CD14-positive monocyte (primary cell): ENCODE data around the gene PHF5A. TPM values are rescaled to one million over a fixed set of nuclear protein-coding genes. Genes with fewer than 3 reads are reported as not detected.
A peak's percentile ranks its signal among the peaks of the same experiment; 100 is the strongest.

Source experiments
- DNase-seq, 3 donors: peaks; one replicate each; pipeline ENCODE4 v3.0.0-alpha.2; 2011 to 2022
- H2AFZ ChIP-seq: 2 replicates; pipeline ENCODE4 v1.6.0; 2012; ENCODE audit warnings: mild to moderate bottlenecking, low read depth, low read length, inconsistent platforms; ENCODE audit not compliant: insufficient read depth, poor library complexity, severe bottlenecking
- H3K27ac ChIP-seq, 2 donors: 1 replicate in 1 of 2; 2 replicates in 1 of 2; pipeline ENCODE4 v1.5.1; 2012 to 2013; ENCODE audit warnings: low read length in 2 of 2, control low read depth in 1 of 2, inconsistent platforms in 1 of 2, low read depth in 1 of 2, mild to moderate bottlenecking in 1 of 2
- H3K27me3 ChIP-seq, 2 donors: one replicate each; pipeline versions ENCODE4 v1.6.0 to v1.6.1; 2011 to 2013; ENCODE audit warnings: low read length in 2 of 2; ENCODE audit not compliant: control insufficient read depth in 2 of 2, insufficient read depth in 2 of 2
- H3K36me3 ChIP-seq, 2 donors: replicated peaks in 1 of 2; 1 replicate in 1 of 2; 2 replicates in 1 of 2; pipeline versions ENCODE4 v1.5.1 to v1.6.1; 2012 to 2013; ENCODE audit warnings: low read length in 2 of 2, control low read depth in 1 of 2, inconsistent platforms in 1 of 2, mild to moderate bottlenecking in 1 of 2; ENCODE audit not compliant: insufficient read depth in 2 of 2, control insufficient read depth in 1 of 2
- H3K4me1 ChIP-seq, 2 donors: 1 replicate in 1 of 2; 2 replicates in 1 of 2; pipeline versions ENCODE4 v1.5.1 to v1.6.1; 2012 to 2013; ENCODE audit warnings: low read length in 2 of 2, control low read depth in 1 of 2, inconsistent platforms in 1 of 2, mild to moderate bottlenecking in 1 of 2, moderate library complexity in 1 of 2; ENCODE audit not compliant: insufficient read depth in 2 of 2, control insufficient read depth in 1 of 2
- H3K4me2 ChIP-seq: replicated peaks from 2 replicates; pipeline ENCODE3; 2012; ENCODE audit warnings: low read length, moderate library complexity, mild to moderate bottlenecking; ENCODE audit not compliant: poor library complexity, severe bottlenecking; ENCODE audit errors: extremely low read depth
- H3K4me3 ChIP-seq, 3 experiments: fragments of 200-600 bp in 1 of 3; sonication (generic) in 1 of 3; replicated peaks in 1 of 3; 1 replicate in 2 of 3; 2 replicates in 1 of 3; pipeline ENCODE4 v1.5.1; 2011 to 2013; ENCODE audit warnings: low read length in 3 of 3, mild to moderate bottlenecking in 3 of 3, control low read depth in 2 of 3, low read depth in 2 of 3, inconsistent platforms in 1 of 3, moderate library complexity in 1 of 3
- H3K79me2 ChIP-seq: 2 replicates; pipeline ENCODE4 v1.6.0; 2012; ENCODE audit warnings: mild to moderate bottlenecking, control low read depth, inconsistent platforms, low read length, moderate library complexity; ENCODE audit not compliant: insufficient read depth
- H3K9ac ChIP-seq: 2 replicates; pipeline ENCODE4 v1.6.0; 2017; ENCODE audit warnings: low read length, mild to moderate bottlenecking; ENCODE audit not compliant: insufficient read depth, poor library complexity, severe bottlenecking
- H3K9me3 ChIP-seq, 2 donors: replicated peaks in 1 of 2; 1 replicate in 1 of 2; 2 replicates in 1 of 2; pipeline versions ENCODE4 v1.5.1 to v1.6.1; 2012 to 2013; ENCODE audit warnings: low read length in 2 of 2, control low read depth in 1 of 2; ENCODE audit not compliant: control insufficient read depth in 1 of 2, insufficient read depth in 1 of 2
- H4K20me1 ChIP-seq: 2 replicates; pipeline ENCODE4 v1.6.0; 2012; ENCODE audit warnings: mild to moderate bottlenecking, low read length, control low read depth, moderate library complexity; ENCODE audit not compliant: insufficient read depth
- H3K27ac Mint-ChIP-seq, 7 donors: one replicate each; pipeline ENCODE4 v1.8.0; 2020; ENCODE audit warnings: mild to moderate bottlenecking in 7 of 7, mixed read lengths in 7 of 7, moderate library complexity in 6 of 7, inconsistent platforms in 2 of 7
- H3K27me3 Mint-ChIP-seq, 3 donors: one replicate each; pipeline ENCODE4 v1.8.0; 2021 to 2022; ENCODE audit warnings: low read depth in 3 of 3, mild to moderate bottlenecking in 3 of 3, mixed read lengths in 3 of 3, moderate library complexity in 3 of 3, inconsistent platforms in 1 of 3
- H3K36me3 Mint-ChIP-seq, 2 donors: one replicate each; pipeline ENCODE4 v1.8.0; 2020; ENCODE audit warnings: mixed read lengths in 2 of 2, inconsistent platforms in 1 of 2, mild to moderate bottlenecking in 1 of 2
- H3K4me1 Mint-ChIP-seq: one replicate; pipeline ENCODE4 v1.8.0; 2020; ENCODE audit warnings: mild to moderate bottlenecking, mixed read lengths
- H3K4me3 Mint-ChIP-seq, 2 donors: one replicate each; pipeline ENCODE4 v1.8.0; 2020; ENCODE audit warnings: mild to moderate bottlenecking in 2 of 2, mixed read lengths in 2 of 2, moderate library complexity in 1 of 2
- H3K9me3 Mint-ChIP-seq, 7 donors: one replicate each; pipeline ENCODE4 v1.8.0; 2020 to 2022; ENCODE audit warnings: mixed read lengths in 7 of 7, mild to moderate bottlenecking in 6 of 7, moderate library complexity in 6 of 7, inconsistent platforms in 2 of 7
- WGBS: methylation state at CpG from one replicate; pipeline ENCODE4 v1.1.5; 2013; ENCODE audit warnings: missing lambda C conversion rate; ENCODE audit not compliant: insufficient coverage; 5-methylcytosine and 5-hydroxymethylcytosine counted together
- intact Hi-C, 2 donors: fragments of 100-400 bp; cut with micrococcal nuclease; formaldehyde crosslinking; loops; one replicate each; pipeline versions ENCODE4 v1.15.0 to v1.15.1; 2023
- polyA plus RNA-seq, 3 donors: library from polyadenylated mRNA; depleted of rRNA in 1 of 3; unstranded in 2 of 3; stranded (reverse) in 1 of 3; fragments of 300-500 nt in 2 of 3; fragments of >200 nt in 1 of 3; fragmentation: Illumina TruSeq in 2 of 3; gene quantifications; 1 replicate in 2 of 3; 2 replicates in 1 of 3; pipeline ENCODE4 v1.2.3, GENCODE V29; 2012 to 2021
- TF ChIP-seq, protein P1 (sequence below): fragments of 200-600 bp; IDR thresholded peaks from one replicate; pipeline ENCODE4 v1.8.0; 2022; ENCODE audit warnings: antibody characterized with exemption, mild to moderate bottlenecking

The PHF5A gene
- polyA plus RNA-seq, 3 donors = 22.0 to 31.3 (median 26.3) TPM

- Mint-ChIP-seq H3K4me3 (peak overlapping the region; percentile 97 to 98), H3K9me3 (no peaks in the 10 kb centered on the region), H3K36me3 (peaks cover 0 to 6% of the 10 kb centered on the region in 2 donors), H3K27ac (peak overlapping the region; percentile 96 to 99 (median 98)), H3K4me1 (peaks cover 26% of the 10 kb centered on the region), H3K27me3 (peaks cover 0 to 2% (median 1%) of the 10 kb centered on the region in 3 donors)
- intact Hi-C loops = loop anchor here (1.0 to 10.0 kb wide), 4 partner anchors 21 to 177 kb away; partner anchors contain the start of genes TEF (in 2 of the 2), ACO2 (in 1 of the 2), DESI1 (in 1 of the 2) and RANGAP1 (in 1 of the 2)
- Histone ChIP-seq H3K36me3 (no peaks in the 10 kb centered on the region), H2AFZ (peak overlapping the region; percentile 73), H3K4me1 (peaks cover 19 to 32% of the 10 kb centered on the region in 2 donors), H3K4me2 (peak overlapping the region; percentile 99), H3K27ac (peak overlapping the region; percentile 89 to 99), H3K4me3 (peak overlapping the region; percentile 73 to 99 (median 93)), H3K27me3 (no peaks in the 10 kb centered on the region), H3K9ac (peak overlapping the region; percentile 87), H4K20me1 (peaks cover 24% of the 10 kb centered on the region), H3K9me3 (no peaks in the 10 kb centered on the region), H3K79me2 (peaks cover 40% of the 10 kb centered on the region)
- TF ChIP-seq, protein P1, sequence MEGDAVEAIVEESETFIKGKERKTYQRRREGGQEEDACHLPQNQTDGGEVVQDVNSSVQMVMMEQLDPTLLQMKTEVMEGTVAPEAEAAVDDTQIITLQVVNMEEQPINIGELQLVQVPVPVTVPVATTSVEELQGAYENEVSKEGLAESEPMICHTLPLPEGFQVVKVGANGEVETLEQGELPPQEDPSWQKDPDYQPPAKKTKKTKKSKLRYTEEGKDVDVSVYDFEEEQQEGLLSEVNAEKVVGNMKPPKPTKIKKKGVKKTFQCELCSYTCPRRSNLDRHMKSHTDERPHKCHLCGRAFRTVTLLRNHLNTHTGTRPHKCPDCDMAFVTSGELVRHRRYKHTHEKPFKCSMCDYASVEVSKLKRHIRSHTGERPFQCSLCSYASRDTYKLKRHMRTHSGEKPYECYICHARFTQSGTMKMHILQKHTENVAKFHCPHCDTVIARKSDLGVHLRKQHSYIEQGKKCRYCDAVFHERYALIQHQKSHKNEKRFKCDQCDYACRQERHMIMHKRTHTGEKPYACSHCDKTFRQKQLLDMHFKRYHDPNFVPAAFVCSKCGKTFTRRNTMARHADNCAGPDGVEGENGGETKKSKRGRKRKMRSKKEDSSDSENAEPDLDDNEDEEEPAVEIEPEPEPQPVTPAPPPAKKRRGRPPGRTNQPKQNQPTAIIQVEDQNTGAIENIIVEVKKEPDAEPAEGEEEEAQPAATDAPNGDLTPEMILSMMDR = no peak
- WGBS = 0% methylated on average over 17 of the region's 28 CpGs
- DNase-seq = peak; percentile 96 to 97 (median 97)
Observed at GRCh38 chr22:41448189-41448808, 20.2 kb downstream of the PHF5A start.

GRCh38 chr22:41447435-41448188, 20.9 kb downstream of the PHF5A start:
- H3K27me3 Mint-ChIP-seq = peaks cover 0 to 2% (median 1%) of the 10 kb centered on the region in 3 donors
- H3K79me2 ChIP-seq = peaks cover 47% of the 10 kb centered on the region
- H3K9ac ChIP-seq = peak overlapping the region; percentile 87
- intact Hi-C loops = loop anchor here (1.0 to 10.0 kb wide), 5 partner anchors 21 to 177 kb away; partner anchors contain the start of genes ACO2 (in 2 of the 2), TEF (in 2 of the 2), DESI1 (in 1 of the 2) and PHF5A (in 1 of the 2)
- WGBS = under 1% methylated on average over 58 of the region's 63 CpGs
- no peaks in the 10 kb centered on the region for H3K9me3 ChIP-seq
- H3K4me1 Mint-ChIP-seq = peaks cover 30% of the 10 kb centered on the region
- H3K27ac ChIP-seq = peak overlapping the region; percentile 89 to 99
- H2AFZ ChIP-seq = peak overlapping the region; percentile 73
- peak overlapping the region; percentile 97 to 98 for H3K4me3 Mint-ChIP-seq
- H3K9me3 Mint-ChIP-seq = no peaks in the 10 kb centered on the region
- peaks cover 19 to 34% of the 10 kb centered on the region in 2 donors for H3K4me1 ChIP-seq
- peaks cover 31% of the 10 kb centered on the region for H4K20me1 ChIP-seq
- H3K36me3 ChIP-seq = no peaks in the 10 kb centered on the region
- TF ChIP-seq, protein P1 = no peak
- H3K4me2 ChIP-seq = peak overlapping the region; percentile 99
- H3K36me3 Mint-ChIP-seq = peaks cover 4 to 9% of the 10 kb centered on the region in 2 donors
- H3K27me3 ChIP-seq = no peaks in the 10 kb centered on the region
- peak overlapping the region; percentile 73 to 99 (median 93) for H3K4me3 ChIP-seq
- peak overlapping the region; percentile 96 to 99 (median 98) for H3K27ac Mint-ChIP-seq
- DNase-seq = peak; percentile 44 to 59 (median 47)
